ENCODE measurements around the gene MYL6. TPM values are rescaled to one million over a fixed set of nuclear protein-coding genes. Genes with fewer than 3 reads are reported as not detected.

Gene MYL6
- total RNA-seq, 1 experiment from 2014 or later = 554 TPM

DNA sequence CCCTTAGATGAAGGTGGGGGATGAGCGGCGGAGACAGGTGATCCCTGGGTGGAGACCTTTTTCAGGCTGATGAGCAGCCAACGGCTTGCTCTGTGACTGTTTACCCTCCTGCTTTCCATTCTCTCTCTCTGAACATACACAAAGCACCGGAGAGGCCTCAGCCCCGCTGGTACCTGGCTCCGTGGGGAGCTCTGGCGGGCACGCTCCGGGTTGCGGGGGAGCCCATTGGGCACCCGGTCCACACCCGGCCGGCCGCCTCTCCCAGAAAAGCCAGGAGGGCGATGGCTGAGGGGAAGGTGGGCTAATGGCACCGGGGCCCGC, 30.6 kb downstream of the MYL6 start:
- no TSS peak for BruUV-seq (replicated peaks)
- RAD21 ChIA-PET (ENCODE audit: low non-redundant PET in 1 of 2, low total read pairs in 2 of 2, uncharacterized antibody in 2 of 2, unreplicated experiment in 2 of 2) = no interaction called here
- Histone ChIP-seq H3K9me2 (ENCODE audit: insufficient read depth) (no peaks in the 10 kb centered on the region), H3K27ac (ENCODE audit: low read depth, low read length) (peak overlapping the region; percentile 84), H3K4me2 (ENCODE audit: low read length) (peak overlapping the region; percentile 90), H3K4me3 (replicated peaks in 1 of 2; ENCODE audit: low read depth in 1 of 2, low read length in 2 of 2) (peak overlapping the region; percentile 86 to 88), H3K9me3 (ENCODE audit: control insufficient read depth in 1 of 2, insufficient read depth in 1 of 2, low read depth in 1 of 2, low read length in 2 of 2) (no peaks in the 10 kb centered on the region), H3K9ac (ENCODE audit: low read length) (peak overlapping the region; percentile 87), H3K79me2 (ENCODE audit: insufficient read depth, low read length) (peaks cover 37% of the 10 kb centered on the region), H3K36me3 (ENCODE audit: control insufficient read depth in 1 of 2, insufficient read depth in 2 of 2, low read length in 2 of 2) (peaks cover 15 to 24% of the 10 kb centered on the region in 2 experiments; a peak in 3 of 4 replicates), H4K20me1 (ENCODE audit: insufficient read depth) (no peaks in the 10 kb centered on the region), H3K4me1 (ENCODE audit: control insufficient read depth in 1 of 2, insufficient read depth in 2 of 2, low read length in 2 of 2) (peaks cover 17 to 27% of the 10 kb centered on the region in 2 experiments), H3K27me3 (ENCODE audit: insufficient read depth, low read length) (no peaks in the 10 kb centered on the region), H2AFZ (ENCODE audit: low read depth, low read length, poor library complexity, severe bottlenecking) (no peak overlapping the region)
- TF ChIP-seq RAD21 (IDR thresholded peaks at IDR 0.05; ENCODE audit: low read depth) (no peak), FOSL1 (IDR thresholded peaks at IDR 0.05; ENCODE audit: low read depth) (no peak), CBX3 (IDR thresholded peaks at IDR 0.05; ENCODE audit: low read depth) (no peak), ZFX (IDR thresholded peaks at IDR 0.05) (no peak), POLR2A (IDR thresholded peaks at IDR 0.05; ENCODE audit: borderline replicate concordance, extremely low read depth, insufficient read depth, insufficient read length) (no peak), SRF (IDR thresholded peaks at IDR 0.05; ENCODE audit: low read depth) (no peak)
- POLR2A ChIA-PET = interaction anchor here (0.6 to 2.7 kb wide), 6 partner anchors 33 to 457 kb away, joined by 3 to 17 read pairs (median 4); partner anchors contain the start of genes ATP5F1B, ESYT1, RNF41 and ZC3H10
- intact Hi-C loops (cut with micrococcal nuclease) = loop anchor here (1.0 kb wide), 2 partner anchors 69 to 141 kb away; no protein-coding TSS in a partner anchor
- DNase-seq (ENCODE audit: low read depth, low spot score) = no peak
- ATAC-seq = peak; percentile 1; the same call in 1 of the 2 replicates
- CTCF ChIA-PET = interaction anchor here (0.6 to 3.3 kb wide), 10 partner anchors 8 to 459 kb away, joined by 3 to 29 read pairs (median 9); partner anchors contain the start of genes ANKRD52, CD63, ESYT1 and ZC3H10

DNA sequence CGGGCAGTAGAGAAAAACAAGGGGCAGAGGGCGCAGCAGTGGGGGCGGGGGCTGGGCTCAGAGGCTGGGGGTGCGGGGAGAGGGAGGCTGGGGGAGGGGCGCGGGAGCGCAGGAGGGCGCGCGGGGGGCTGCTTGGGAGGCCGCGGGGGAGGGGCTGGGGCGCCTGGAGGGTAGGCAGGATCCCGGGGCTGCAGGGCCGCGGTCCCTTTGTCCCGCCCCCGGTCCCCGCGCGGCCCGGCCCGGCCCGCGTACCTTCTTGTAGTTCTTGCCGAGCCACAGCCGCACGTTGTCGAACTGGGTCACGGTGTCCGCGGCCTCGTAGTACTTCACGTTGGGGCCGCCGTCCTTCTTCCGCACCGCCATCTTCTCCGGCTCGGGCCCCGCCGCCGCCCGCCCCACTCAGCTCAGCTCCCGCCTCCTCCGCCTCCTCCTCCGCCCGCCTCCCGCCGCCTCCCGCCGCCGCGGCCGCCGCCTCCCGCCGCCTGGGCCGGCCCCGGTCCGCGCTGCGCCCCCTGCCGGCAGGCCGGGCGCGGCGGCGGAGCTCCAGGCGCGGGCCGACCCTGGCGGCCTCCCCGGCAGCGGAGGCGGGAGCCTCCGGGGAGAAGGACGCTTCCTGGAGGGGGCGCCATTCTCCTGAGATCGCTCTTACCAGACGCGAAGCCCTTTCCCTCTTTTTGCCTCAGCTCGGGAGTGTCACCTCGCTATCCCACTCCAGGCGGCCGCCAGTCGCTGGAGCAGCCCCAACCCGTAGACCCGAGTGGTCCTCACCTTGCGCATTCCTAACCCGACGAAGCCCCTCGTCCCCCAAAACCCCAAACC, 31.1 kb downstream of the MYL6 start, which contains the start of gene SMARCC2:
Gene SMARCC2, minus strand, starts transcription at position 385 of the 819 bp plus-strand sequence. Its CDS starts 22 bp downstream, at position 363.
- Histone ChIP-seq H2AFZ (ENCODE audit: low read depth, low read length, poor library complexity, severe bottlenecking) (peak within 1 kb of the TSS; percentile 14), H3K4me2 (ENCODE audit: low read length) (peak within 1 kb of the TSS; percentile 90), H4K20me1 (ENCODE audit: insufficient read depth) (no peaks in the 10 kb centered on the region), H3K9me2 (ENCODE audit: insufficient read depth) (no peaks in the 10 kb centered on the region), H3K27ac (ENCODE audit: low read depth, low read length) (peak within 1 kb of the TSS; percentile 84), H3K4me3 (replicated peaks in 1 of 2; ENCODE audit: low read depth in 1 of 2, low read length in 2 of 2) (peak within 1 kb of the TSS; percentile 86 to 88), H3K9ac (ENCODE audit: low read length) (peak within 1 kb of the TSS; percentile 87), H3K36me3 (ENCODE audit: control insufficient read depth in 1 of 2, insufficient read depth in 2 of 2, low read length in 2 of 2) (peaks cover 10 to 19% of the 10 kb centered on the region in 2 experiments; a peak in 3 of 4 replicates), H3K9me3 (ENCODE audit: control insufficient read depth in 1 of 2, insufficient read depth in 1 of 2, low read depth in 1 of 2, low read length in 2 of 2) (no peaks in the 10 kb centered on the region), H3K27me3 (ENCODE audit: insufficient read depth, low read length) (no peaks in the 10 kb centered on the region), H3K4me1 (ENCODE audit: control insufficient read depth in 1 of 2, insufficient read depth in 2 of 2, low read length in 2 of 2) (peaks cover 17 to 27% of the 10 kb centered on the region in 2 experiments), H3K79me2 (ENCODE audit: insufficient read depth, low read length) (peaks cover 37% of the 10 kb centered on the region)
- intact Hi-C loops (cut with micrococcal nuclease) = loop anchor here (1.0 kb wide), 2 partner anchors 70 to 142 kb away; no protein-coding TSS in a partner anchor
- ATAC-seq (peak; percentile 85), DNase-seq (ENCODE audit: low read depth, low spot score) (peak; percentile 75)
- ChIA-PET RAD21 (ENCODE audit: low non-redundant PET in 1 of 2, low total read pairs in 2 of 2, uncharacterized antibody in 2 of 2, unreplicated experiment in 2 of 2) (interaction anchor here (0.8 to 1.2 kb wide), 4 partner anchors 61 to 115 kb away, joined by 4 to 8 read pairs (median 6); partner anchors contain the start of genes ESYT1 (in 1 of the 2) and ZC3H10 (in 1 of the 2)), CTCF (interaction anchor here (0.6 to 3.3 kb wide), 26 partner anchors 8 to 460 kb away, joined by 3 to 29 read pairs (median 4); partner anchors contain the start of genes ANKRD52, CD63, COQ10A and ESYT1), POLR2A (interaction anchor here (0.5 to 2.7 kb wide), 13 partner anchors 12 to 456 kb away, joined by 3 to 17 read pairs (median 3); partner anchors contain the start of genes ATP5F1B, ESYT1, MYL6B and RNF41)
- BruUV-seq (replicated peaks) = no TSS peak
- TF ChIP-seq POLR2AphosphoS5 (IDR thresholded peaks at IDR 0.05; ENCODE audit: low read depth, low read length) (peak; percentile 69), ZBTB33 (IDR thresholded peaks at IDR 0.05; ENCODE audit: extremely low read depth, insufficient replicate concordance, low read length) (no peak), SP1 (IDR thresholded peaks at IDR 0.05; ENCODE audit: low read depth) (no peak; the same call in 1 of the 2 replicates), RAD21 (IDR thresholded peaks at IDR 0.05; ENCODE audit: low read depth) (peak; percentile 54; the same call in 1 of the 2 replicates), ELF1 (IDR thresholded peaks at IDR 0.05; ENCODE audit: borderline replicate concordance, low read depth) (no peak), EGR1 (IDR thresholded peaks at IDR 0.05; ENCODE audit: low read depth) (peak; percentile 51; the same call in 1 of the 2 replicates), SRF (IDR thresholded peaks at IDR 0.05; ENCODE audit: low read depth) (no peak), SIN3A (IDR thresholded peaks at IDR 0.05; ENCODE audit: low read depth) (no peak; the same call in 1 of the 2 replicates)
- TF ChIP-seq, protein P1, sequence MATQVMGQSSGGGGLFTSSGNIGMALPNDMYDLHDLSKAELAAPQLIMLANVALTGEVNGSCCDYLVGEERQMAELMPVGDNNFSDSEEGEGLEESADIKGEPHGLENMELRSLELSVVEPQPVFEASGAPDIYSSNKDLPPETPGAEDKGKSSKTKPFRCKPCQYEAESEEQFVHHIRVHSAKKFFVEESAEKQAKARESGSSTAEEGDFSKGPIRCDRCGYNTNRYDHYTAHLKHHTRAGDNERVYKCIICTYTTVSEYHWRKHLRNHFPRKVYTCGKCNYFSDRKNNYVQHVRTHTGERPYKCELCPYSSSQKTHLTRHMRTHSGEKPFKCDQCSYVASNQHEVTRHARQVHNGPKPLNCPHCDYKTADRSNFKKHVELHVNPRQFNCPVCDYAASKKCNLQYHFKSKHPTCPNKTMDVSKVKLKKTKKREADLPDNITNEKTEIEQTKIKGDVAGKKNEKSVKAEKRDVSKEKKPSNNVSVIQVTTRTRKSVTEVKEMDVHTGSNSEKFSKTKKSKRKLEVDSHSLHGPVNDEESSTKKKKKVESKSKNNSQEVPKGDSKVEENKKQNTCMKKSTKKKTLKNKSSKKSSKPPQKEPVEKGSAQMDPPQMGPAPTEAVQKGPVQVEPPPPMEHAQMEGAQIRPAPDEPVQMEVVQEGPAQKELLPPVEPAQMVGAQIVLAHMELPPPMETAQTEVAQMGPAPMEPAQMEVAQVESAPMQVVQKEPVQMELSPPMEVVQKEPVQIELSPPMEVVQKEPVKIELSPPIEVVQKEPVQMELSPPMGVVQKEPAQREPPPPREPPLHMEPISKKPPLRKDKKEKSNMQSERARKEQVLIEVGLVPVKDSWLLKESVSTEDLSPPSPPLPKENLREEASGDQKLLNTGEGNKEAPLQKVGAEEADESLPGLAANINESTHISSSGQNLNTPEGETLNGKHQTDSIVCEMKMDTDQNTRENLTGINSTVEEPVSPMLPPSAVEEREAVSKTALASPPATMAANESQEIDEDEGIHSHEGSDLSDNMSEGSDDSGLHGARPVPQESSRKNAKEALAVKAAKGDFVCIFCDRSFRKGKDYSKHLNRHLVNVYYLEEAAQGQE (IDR thresholded peaks at IDR 0.05; ENCODE audit: low read depth) = no peak

Data from HCT116 (cell line).